K562 (cell line): ENCODE results near the gene DUS1L. TPM values are rescaled to one million over a fixed set of nuclear protein-coding genes. Genes with fewer than 3 reads are reported as not detected.

ENCODE experiments used
- ARHGAP35 ChIP-seq: fragments of 450-650 bp; IDR thresholded peaks from 2 replicates; pipeline ENCODE4 v1.6.1; 2018; ENCODE audit not compliant: partially characterized antibody
- CHD7 ChIP-seq: fragments of 200-600 bp; sonication (generic); IDR thresholded peaks from one replicate; pipeline ENCODE4 v1.6.1; 2012; ENCODE audit warnings: mild to moderate bottlenecking, low read depth, low read length, inconsistent platforms
- FOS ChIP-seq: IDR thresholded peaks from 3 replicates; pipeline ENCODE4 v1.6.1; 2011; ENCODE audit not compliant: insufficient read length; ENCODE audit errors: extremely low read depth
- FOXK1 ChIP-seq: sonication (generic); formaldehyde crosslinking; IDR thresholded peaks from 2 replicates; pipeline ENCODE4 v1.8.0; 2022; ENCODE audit warnings: missing genetic modification reagents, mild to moderate bottlenecking, borderline replicate concordance
- HMGN3 ChIP-seq: IDR thresholded peaks from 2 replicates; pipeline ENCODE4 v1.6.1; 2011; ENCODE audit warnings: borderline replicate concordance, low read depth, mild to moderate bottlenecking, mixed read lengths, low read length; ENCODE audit not compliant: insufficient read length; ENCODE audit errors: extremely low read depth
- HOXB6 ChIP-seq: fragments of 250-450 bp; sonication (Bioruptor Pico); IDR thresholded peaks from 2 replicates; pipeline ENCODE4 v1.5.1; 2022; ENCODE audit warnings: mild to moderate bottlenecking, borderline replicate concordance
- MCM2 ChIP-seq: fragments of 450-650 bp; IDR thresholded peaks from 2 replicates; pipeline ENCODE4 v1.6.1; 2017; ENCODE audit warnings: low read depth, mild to moderate bottlenecking
- MTF1 ChIP-seq: fragments of 250-450 bp; sonication (Bioruptor Pico); IDR thresholded peaks from 2 replicates; pipeline ENCODE4 v1.9.0; 2021; ENCODE audit warnings: moderate library complexity, mild to moderate bottlenecking, inconsistent platforms, borderline replicate concordance
- ZEB2 ChIP-seq: fragments of 450-650 bp; IDR thresholded peaks from 2 replicates; pipeline ENCODE4 v1.6.1; 2016
- ZMIZ1 ChIP-seq, 2 experiments: fragments of 150-350 bp in 1 of 2; IDR thresholded peaks; 2 replicates each; pipeline ENCODE4 v1.6.1; 2012 to 2016; ENCODE audit warnings: low read depth in 2 of 2, low read length in 2 of 2, mild to moderate bottlenecking in 1 of 2, moderate library complexity in 1 of 2
- polyA plus RNA-seq, 8 experiments: library from polyadenylated mRNA; depleted of rRNA in 4 of 8; stranded (reverse) in 5 of 8; unstranded in 3 of 8; fragments of >200 nt; fragmentation: Nextera tagmentation in 2 of 8; fragmentation: Illumina TruSeq in 1 of 8; extraction: Ambion mirVana in 2 of 8; extraction: Trizol in 1 of 8; gene quantifications; 2 replicates each; pipeline versions ENCODE4 v1.2.1 to v1.2.3, GENCODE V29; 2011 to 2014; ENCODE audit warnings: inconsistent platforms in 1 of 8, missing spikeins in 1 of 8
- total RNA-seq, 7 experiments: library from RNA; depleted of rRNA in 6 of 7; stranded (reverse); fragments of >200 nt in 6 of 7; fragmentation: Illumina TruSeq in 2 of 7; extraction: Trizol in 2 of 7; gene quantifications; 2 replicates each; pipeline versions ENCODE4 v1.2.1 to v1.2.3, GENCODE V29; 2011 to 2021; ENCODE audit warnings: low replicate concordance in 1 of 7
- TF ChIP-seq, protein P1 (sequence below): fragments of 250-450 bp; sonication (Bioruptor Pico); IDR thresholded peaks from 2 replicates; pipeline ENCODE4 v1.5.0; 2021

DUS1L gene
- total and polyA plus RNA-seq, 9 of the 15 experiments (the other 6 are each of a cell fraction or from before 2014, with no cell fraction given), result 7.8 to 210 (median 83.9) TPM

DNA sequence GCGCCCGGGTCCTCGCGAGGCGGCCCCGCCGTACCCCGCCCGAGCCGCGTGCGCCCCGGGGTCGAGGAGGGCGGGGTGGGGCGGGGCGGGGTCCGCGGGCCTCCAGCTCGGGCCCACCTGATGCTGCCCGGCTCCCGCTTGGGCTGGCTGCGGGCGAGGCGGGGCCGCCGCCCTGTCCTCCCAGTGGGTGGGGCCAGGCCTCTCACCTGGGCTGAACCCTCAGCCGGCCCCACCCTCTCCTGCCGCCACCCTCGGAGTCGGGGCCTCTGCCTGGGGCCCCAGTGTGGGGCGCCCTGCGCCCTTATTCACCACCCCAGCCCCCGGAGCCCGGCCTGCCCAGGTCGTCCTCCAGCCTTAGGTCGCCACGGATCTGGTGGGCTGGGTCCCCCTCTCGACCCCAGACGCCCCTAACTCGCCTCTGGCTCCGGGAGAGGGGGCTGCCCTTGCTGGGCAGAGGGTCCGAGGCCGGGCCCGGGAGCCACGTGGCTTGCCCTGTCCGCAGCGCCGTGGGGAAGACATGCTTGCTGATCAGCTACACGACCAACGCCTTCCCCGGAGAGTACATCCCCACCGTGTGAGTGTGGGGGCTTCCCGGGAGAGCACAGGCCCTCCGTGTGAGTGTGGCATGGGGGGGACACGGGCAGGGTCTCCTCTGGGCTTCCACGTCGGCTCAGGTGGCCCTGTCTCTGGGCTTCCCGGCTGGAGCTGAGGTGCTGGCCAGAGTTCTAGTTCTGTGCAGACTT is 33.5 kb downstream of the DUS1L start (continued):
- TF ChIP-seq CHD7, result no peak
- TF ChIP-seq HMGN3, result peak; percentile 90
- TF ChIP-seq ARHGAP35, result no peak
- no peak for TF ChIP-seq FOS
- no peak for TF ChIP-seq MCM2
- TF ChIP-seq ZEB2, result no peak
- no peak for TF ChIP-seq ZMIZ1 (IDR thresholded peaks at IDR 0.05; ENCODE audit: low read depth in 2 of 2, low read length in 2 of 2)
- no peak for TF ChIP-seq MTF1
- TF ChIP-seq FOXK1 (CRISPR knock-in tag), result 0 out of 2 replicates have a peak, but pooled peaks have one; percentile 44
- TF ChIP-seq HOXB6, result no peak
- TF ChIP-seq, protein P1, sequence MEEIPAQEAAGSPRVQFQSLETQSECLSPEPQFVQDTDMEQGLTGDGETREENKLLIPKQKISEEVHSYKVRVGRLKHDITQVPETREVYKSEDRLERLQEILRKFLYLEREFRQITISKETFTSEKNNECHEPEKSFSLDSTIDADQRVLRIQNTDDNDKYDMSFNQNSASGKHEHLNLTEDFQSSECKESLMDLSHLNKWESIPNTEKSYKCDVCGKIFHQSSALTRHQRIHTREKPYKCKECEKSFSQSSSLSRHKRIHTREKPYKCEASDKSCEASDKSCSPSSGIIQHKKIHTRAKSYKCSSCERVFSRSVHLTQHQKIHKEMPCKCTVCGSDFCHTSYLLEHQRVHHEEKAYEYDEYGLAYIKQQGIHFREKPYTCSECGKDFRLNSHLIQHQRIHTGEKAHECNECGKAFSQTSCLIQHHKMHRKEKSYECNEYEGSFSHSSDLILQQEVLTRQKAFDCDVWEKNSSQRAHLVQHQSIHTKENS (CRISPR knock-in tag), result no peak
